Ureter (tissue), 1 donor: ENCODE results near the gene DPY19L1. TPM values are rescaled to one million over a fixed set of nuclear protein-coding genes. Genes with fewer than 3 reads are reported as not detected.
"Not testable (repeated sequence)": the region's sequence is repeated elsewhere in the genome, so short reads cannot be mapped to it uniquely, and the experiment has no call there.

Experiments used
- DNase-seq: peaks from one replicate; pipeline ENCODE4 v3.0.0-alpha.2; 2020; ENCODE audit warnings: low spot score
- total RNA-seq: library from RNA; stranded (reverse); gene quantifications from one replicate; pipeline ENCODE4 v1.2.4, GENCODE V29; 2023
- donor health status: DM: yes; HTN: yes; CAD: no.

The DPY19L1 gene
- total RNA-seq, 1 donor from 2014 or later, result 18.4 TPM

DNA sequence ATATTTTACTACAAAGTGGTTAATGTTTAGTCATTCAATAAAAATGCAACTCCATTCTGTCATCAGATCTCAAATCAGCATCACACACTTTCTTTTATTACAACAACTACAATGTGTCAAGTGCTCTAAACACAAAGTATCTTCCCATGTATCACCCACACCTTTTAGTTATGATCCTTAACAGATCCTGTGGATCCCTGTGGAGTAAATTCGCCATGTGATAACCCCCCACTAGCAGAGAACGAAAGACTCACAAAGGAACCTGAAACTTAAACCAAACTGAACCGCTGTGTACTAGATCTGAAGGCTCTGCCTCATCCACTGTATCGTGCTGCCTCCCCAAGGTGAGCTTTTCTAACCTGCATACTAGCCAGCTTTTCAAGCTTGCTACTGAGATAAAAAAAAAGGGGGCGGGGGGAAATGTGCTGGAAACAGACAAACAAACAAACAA, 1.7 kb downstream of the DPY19L1 start:
- DNase-seq, result no peak

DNA sequence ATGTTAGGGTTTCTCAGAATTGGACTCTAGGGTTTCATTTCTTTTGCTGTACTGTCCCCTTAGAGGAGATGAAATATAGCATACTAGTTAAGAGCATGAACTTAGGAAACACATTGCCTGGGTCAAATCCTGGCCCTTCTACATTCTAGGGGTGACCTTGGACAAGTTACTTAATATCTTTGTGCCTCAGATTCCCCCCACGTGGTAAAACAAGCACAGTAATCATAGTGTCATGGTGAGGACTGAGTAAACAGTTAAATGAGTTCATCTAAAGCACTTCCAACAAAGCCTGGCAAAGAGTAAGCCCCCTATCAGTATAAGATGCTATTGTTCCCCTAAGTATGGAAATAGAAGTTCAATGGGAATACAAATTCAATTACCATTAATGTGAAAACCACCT, 5.1 kb downstream of the DPY19L1 start:
- DNase-seq, result no peak

GRCh38 chr7:35030848-35031247, 6.4 kb downstream of the DPY19L1 start:
- DNase-seq, result no peak

- no peak for DNase-seq
These were observed 8.0 kb downstream of the DPY19L1 start for GRCh38 chr7:35029311-35029710.

GRCh38 chr7:35026150-35026549, 11.1 kb downstream of the DPY19L1 start:
- DNase-seq, result no peak

DNA sequence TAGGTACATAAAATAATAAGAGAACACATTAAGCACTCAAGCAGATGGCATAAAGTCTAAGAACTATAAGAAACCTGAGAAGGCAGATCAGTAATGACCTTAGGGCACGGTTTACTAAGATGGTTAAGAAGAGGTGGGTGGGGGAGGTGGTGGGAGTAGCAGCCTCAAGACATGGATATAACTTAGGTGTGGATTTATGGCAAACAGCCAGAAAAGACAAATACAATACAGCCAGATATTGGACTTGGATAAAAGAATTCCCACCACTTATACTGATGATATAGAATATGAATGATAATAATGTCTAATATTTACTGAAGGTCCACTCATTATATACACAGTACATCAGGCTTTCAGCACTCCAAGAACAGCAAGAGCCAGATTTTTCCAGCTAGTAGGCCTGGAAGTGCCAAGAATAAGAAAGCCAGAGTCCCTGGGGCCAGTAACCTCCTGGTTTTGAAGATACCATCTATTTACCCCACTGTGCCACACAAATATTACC, 11.9 kb downstream of the DPY19L1 start:
- DNase-seq, result no peak

GRCh38 chr7:35024298-35024697, 13.0 kb downstream of the DPY19L1 start:
- no peak for DNase-seq

- no peak for DNase-seq
These were observed 14.6 kb downstream of the DPY19L1 start for GRCh38 chr7:35022725-35023124.

DNA sequence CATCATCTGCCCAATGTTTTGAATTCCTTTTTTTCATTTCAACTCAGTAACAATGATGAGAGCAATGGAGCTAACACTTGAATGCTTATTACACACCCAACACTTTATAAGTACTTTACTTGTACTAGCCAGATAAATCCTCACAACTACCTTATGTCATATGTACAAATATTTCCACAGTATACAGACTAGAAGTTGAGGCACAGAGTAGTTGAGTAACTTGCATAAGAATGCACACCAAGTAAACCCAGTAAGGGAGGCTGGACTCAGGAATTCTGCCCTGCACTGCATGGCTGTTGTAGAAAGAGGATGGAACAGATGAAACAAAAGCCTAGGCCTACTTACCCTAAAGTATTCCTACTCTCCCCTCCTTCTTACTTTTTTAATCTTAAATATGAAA, 15.8 kb downstream of the DPY19L1 start:
- no peak for DNase-seq

DNA sequence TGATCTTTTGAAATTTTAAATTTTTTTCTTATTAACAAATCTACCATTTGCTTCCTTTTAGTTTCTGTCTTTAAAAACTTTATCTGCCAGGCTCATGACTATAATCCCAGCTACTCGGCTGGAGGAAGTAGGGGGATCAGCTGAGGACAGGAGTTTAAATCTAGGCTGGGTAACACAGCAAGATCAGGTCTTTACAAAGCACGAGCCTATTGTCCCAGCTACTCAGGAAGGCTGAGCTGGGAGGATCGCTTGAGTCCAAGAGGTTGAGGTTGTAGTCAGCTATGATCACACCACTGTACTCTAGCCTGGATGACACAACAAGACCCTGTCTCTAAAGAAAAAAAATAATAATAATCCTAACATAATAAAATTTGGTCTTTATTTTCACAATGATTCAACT, 17.5 kb downstream of the DPY19L1 start:
- no peak for DNase-seq

GRCh38 chr7:35019179-35019729, 18.0 kb downstream of the DPY19L1 start:
- DNase-seq, result no peak

- DNase-seq, result no peak
These were observed 21.9 kb downstream of the DPY19L1 start for GRCh38 chr7:35015346-35015859.

DNA sequence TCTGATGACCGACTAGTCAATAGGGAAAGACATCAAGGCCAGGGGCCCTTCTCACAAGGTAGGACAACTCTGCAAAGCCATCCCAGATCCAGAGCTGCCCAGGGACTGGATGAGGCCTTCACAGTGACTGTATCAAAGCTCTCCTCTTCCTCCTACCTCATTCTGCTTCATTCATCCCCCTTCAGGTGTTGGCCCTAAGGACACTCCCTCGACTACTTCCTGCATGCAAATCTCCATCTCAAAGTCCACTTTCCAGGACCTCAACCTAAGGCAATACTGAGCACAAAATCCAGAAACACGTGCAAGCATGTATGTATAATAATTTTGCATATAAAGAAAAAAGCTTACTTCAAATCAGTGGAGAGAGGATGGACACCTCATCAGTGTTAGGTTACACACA, 25.1 kb downstream of the DPY19L1 start:
- no peak for DNase-seq

- DNase-seq, result no peak
These were observed 26.2 kb downstream of the DPY19L1 start for GRCh38 chr7:35011085-35011484.

DNA sequence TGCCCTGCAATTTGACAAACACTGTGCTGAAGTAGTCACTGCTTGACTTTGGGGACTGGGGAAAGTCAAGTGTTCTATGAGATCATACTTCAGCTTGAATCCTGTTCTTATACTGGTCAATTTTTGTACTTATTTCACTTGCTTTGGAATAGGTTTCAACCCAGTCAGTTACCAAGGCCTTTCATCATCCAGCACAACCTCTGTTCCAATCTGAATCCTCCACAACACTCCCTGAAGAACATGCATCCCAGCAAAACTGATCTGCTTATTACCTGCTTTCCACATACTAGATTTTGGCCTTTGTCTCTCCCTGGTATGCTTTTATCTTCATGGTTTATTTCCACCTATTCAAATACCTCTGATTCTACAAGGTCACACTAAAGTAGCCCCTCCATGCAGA, 29.5 kb downstream of the DPY19L1 start:
- no peak for DNase-seq

GRCh38 chr7:35004531-35005095, 32.7 kb downstream of the DPY19L1 start:
- no peak for DNase-seq

DNA sequence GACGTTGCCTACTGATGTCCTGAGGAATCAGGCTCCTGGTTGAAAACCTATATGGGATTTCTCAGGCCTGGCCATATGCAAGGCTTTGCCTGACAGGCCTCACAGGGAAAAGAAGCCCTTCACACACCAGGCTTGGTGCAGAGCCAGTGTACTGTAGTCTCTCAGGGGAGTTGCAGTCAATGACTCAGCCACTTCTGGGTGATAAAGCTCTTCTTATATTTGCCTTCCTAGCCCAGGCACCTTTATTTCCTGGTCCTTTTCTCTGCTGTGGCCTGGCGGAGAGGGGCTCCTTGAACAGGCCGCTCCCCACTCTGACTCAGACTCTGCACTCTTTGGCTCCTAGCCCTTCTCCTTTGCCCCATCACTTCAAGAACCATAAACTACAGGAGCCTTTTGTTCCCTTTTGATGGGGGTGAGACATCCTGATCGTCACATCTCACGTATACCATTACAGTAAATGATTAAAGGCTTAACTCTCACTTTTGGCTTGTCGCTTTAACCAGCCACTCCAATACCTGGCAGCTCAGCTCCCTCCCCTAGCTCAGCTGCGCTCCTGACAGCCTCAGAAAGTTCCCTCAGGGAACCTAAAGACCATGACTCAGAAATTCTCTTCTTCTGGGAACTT, 33.5 kb downstream of the DPY19L1 start:
- DNase-seq, result peak; percentile 66

GRCh38 chr7:35003177-35003650, 34.1 kb downstream of the DPY19L1 start:
- DNase-seq, result not testable (repeated sequence)

GRCh38 chr7:34998335-34998734, 39.0 kb downstream of the DPY19L1 start:
- not testable (repeated sequence) for DNase-seq

GRCh38 chr7:34996423-34997090, 40.7 kb downstream of the DPY19L1 start:
- DNase-seq, result not testable (repeated sequence)

DNA sequence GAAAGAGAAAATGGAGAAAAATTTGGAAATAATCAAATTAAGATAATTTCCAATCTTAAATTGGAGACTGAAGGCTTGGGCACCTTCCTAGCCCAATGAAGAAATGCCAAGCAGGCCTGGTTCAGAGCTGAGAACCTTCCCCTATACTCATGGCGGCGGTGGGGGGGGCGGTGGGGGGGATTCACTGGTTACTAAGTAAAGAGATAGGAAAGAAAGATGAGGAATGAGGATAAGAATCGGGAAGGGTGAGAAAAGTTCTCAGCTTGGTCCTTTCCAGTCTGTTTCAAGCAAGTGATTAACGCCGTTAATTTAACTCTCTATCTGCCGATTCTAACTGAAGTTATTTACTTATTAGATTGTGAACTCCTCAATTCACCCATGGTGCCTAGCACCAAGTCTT, 41.5 kb downstream of the DPY19L1 start:
- DNase-seq, result no peak
